DOHH2 (cell line): Measurements from ENCODE around the gene NME9.

Source experiments
- EZH2phosphoT487 ChIP-seq: fragments of 200-600 bp; sonication (generic); IDR thresholded peaks from 2 replicates; pipeline ENCODE4 v1.6.1; 2017; ENCODE audit warnings: borderline replicate concordance, mild to moderate bottlenecking, antibody characterized with exemption, low read length, moderate library complexity, mixed read lengths
- TF ChIP-seq, protein P1 (sequence below): fragments of 200-600 bp; sonication (generic); IDR thresholded peaks from one replicate; pipeline ENCODE4 v1.5.1; 2014; ENCODE audit warnings: antibody characterized with exemption, mild to moderate bottlenecking, low read depth, low read length; ENCODE audit not compliant: poor library complexity, severe bottlenecking

DNA sequence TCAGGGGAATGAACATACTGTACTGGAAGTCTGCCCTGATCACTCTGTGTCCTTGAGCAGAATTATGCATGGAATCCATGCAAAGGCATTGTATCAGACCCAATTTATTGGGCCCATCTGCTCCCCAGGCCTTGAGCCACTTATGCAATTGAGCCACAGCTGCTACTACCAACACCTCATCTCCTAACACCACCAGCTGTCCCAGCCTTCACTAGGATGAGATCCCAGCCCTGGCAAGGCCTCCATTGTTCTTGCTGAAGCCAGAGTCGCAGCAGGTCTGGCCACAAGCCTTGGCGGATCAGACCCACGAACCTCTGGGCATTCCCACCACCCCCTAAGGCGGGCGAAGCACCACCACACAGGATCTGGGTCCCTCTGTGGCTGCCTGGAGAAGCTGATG is 9.2 kb upstream of the NME9 start:
- TF ChIP-seq, protein P1, sequence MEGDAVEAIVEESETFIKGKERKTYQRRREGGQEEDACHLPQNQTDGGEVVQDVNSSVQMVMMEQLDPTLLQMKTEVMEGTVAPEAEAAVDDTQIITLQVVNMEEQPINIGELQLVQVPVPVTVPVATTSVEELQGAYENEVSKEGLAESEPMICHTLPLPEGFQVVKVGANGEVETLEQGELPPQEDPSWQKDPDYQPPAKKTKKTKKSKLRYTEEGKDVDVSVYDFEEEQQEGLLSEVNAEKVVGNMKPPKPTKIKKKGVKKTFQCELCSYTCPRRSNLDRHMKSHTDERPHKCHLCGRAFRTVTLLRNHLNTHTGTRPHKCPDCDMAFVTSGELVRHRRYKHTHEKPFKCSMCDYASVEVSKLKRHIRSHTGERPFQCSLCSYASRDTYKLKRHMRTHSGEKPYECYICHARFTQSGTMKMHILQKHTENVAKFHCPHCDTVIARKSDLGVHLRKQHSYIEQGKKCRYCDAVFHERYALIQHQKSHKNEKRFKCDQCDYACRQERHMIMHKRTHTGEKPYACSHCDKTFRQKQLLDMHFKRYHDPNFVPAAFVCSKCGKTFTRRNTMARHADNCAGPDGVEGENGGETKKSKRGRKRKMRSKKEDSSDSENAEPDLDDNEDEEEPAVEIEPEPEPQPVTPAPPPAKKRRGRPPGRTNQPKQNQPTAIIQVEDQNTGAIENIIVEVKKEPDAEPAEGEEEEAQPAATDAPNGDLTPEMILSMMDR = no peak
- no peak for TF ChIP-seq EZH2phosphoT487
